HepG2 (cell line): ENCODE results near the gene HSF2BP. TPM values are rescaled to one million over a fixed set of nuclear protein-coding genes. Genes with fewer than 3 reads are reported as not detected.

Source experiments
- AGO2 ChIP-seq: fragments of 200-400 bp; formaldehyde crosslinking; optimal IDR thresholded peaks from 2 replicates; pipeline ENCODE3; 2017; ENCODE audit warnings: mild to moderate bottlenecking, low read depth, low read length, moderate library complexity
- FOSL2 ChIP-seq: sonication (generic); formaldehyde crosslinking; IDR thresholded peaks from 2 replicates; pipeline ENCODE4 v1.4.0; 2020; ENCODE audit warnings: missing genetic modification reagents
- IKZF5 ChIP-seq: IDR thresholded peaks from 2 replicates; pipeline ENCODE4 v1.6.1; 2018; ENCODE audit warnings: missing genetic modification reagents, mild to moderate bottlenecking, missing compliant biosample characterization
- SNAPC4 ChIP-seq: sonication (generic); formaldehyde crosslinking; IDR thresholded peaks from 2 replicates; pipeline ENCODE4 v1.4.0; 2020; ENCODE audit warnings: mild to moderate bottlenecking, missing genetic modification reagents
- TARDBP ChIP-seq: sonication (generic); formaldehyde crosslinking; IDR thresholded peaks from 2 replicates; pipeline ENCODE4 v1.8.0; 2022; ENCODE audit warnings: mild to moderate bottlenecking, missing genetic modification reagents
- ZGPAT ChIP-seq: IDR thresholded peaks from 2 replicates; pipeline ENCODE4 v1.6.1; 2016; ENCODE audit warnings: mild to moderate bottlenecking
- ZHX2 ChIP-seq, 2 experiments: sonication (generic) in 1 of 2; formaldehyde crosslinking in 1 of 2; IDR thresholded peaks; 2 replicates each; pipeline versions ENCODE4 v1.6.1 to v1.9.0; 2014 to 2022; ENCODE audit warnings: antibody characterized with exemption in 1 of 2, borderline replicate concordance in 1 of 2, inconsistent platforms in 1 of 2, low read depth in 1 of 2, missing genetic modification reagents in 1 of 2
- ZKSCAN8 ChIP-seq: IDR thresholded peaks from 2 replicates; pipeline ENCODE4 v1.6.1; 2016; ENCODE audit warnings: borderline replicate concordance, missing genetic modification reagents, missing compliant biosample characterization
- ZNF276 ChIP-seq: sonication (generic); formaldehyde crosslinking; IDR thresholded peaks from 2 replicates; pipeline ENCODE4 v1.4.0; 2020; ENCODE audit warnings: mild to moderate bottlenecking, low read depth, missing genetic modification reagents
- ZSCAN31 ChIP-seq: sonication (generic); formaldehyde crosslinking; IDR thresholded peaks from 2 replicates; pipeline ENCODE4 v1.5.0; 2020; ENCODE audit warnings: low read depth, mild to moderate bottlenecking, missing genetic modification reagents
- polyA plus RNA-seq, 8 experiments: library from polyadenylated mRNA; depleted of rRNA in 3 of 8; stranded (reverse) in 7 of 8; unstranded in 1 of 8; fragments of >200 nt; fragmentation: Illumina TruSeq in 4 of 8; extraction: Trizol in 4 of 8; gene quantifications; 2 replicates each; pipeline versions ENCODE4 v1.2.1 to v1.2.3, GENCODE V29; 2011 to 2016; ENCODE audit warnings: low read depth in 4 of 8, missing spikeins in 1 of 8, mixed read lengths in 1 of 8; ENCODE audit not compliant: insufficient read depth in 1 of 8
- total RNA-seq, 5 experiments: library from RNA; depleted of rRNA; stranded (reverse); fragments of >200 nt; fragmentation: Illumina TruSeq; extraction: Trizol; gene quantifications; 2 replicates each; pipeline ENCODE4 v1.2.3, GENCODE V29; 2016; ENCODE audit warnings: low read depth in 1 of 5

The HSF2BP gene
- total and polyA plus RNA-seq, 2 of the 13 experiments (the other 11 are each of a cell fraction or from before 2014, with no cell fraction given), result 0.67 to 2.2 TPM

GRCh38 chr21:43611598-43612369 lies 47.5 kb downstream of the HSF2BP start (continued):
- TF ChIP-seq SNAPC4 (CRISPR knock-in tag) (no peak), ZHX2 (IDR thresholded peaks at IDR 0.05; ENCODE audit: low read depth) (no peak), ZHX2 (CRISPR knock-in tag; IDR thresholded peaks at IDR 0.05; ENCODE audit: borderline replicate concordance) (no peak), FOSL2 (CRISPR knock-in tag) (peak; percentile 42; the same call in 1 of the 2 replicates), IKZF5 (CRISPR knock-in tag) (peak; percentile 23; the same call in 1 of the 2 replicates), TARDBP (CRISPR knock-in tag) (no peak), ZNF276 (CRISPR knock-in tag) (no peak), ZSCAN31 (no peak), AGO2 (no peak), ZGPAT (CRISPR knock-in tag) (peak; percentile 35; the same call in 1 of the 2 replicates), ZKSCAN8 (CRISPR knock-in tag) (peak; percentile 80; the same call in 1 of the 2 replicates)
